GM10847 (cell line): ENCODE data around the gene BRD4.

Experiments used
- POLR2A ChIP-seq: IDR thresholded peaks from 2 replicates; pipeline ENCODE4 v1.6.1; 2011; ENCODE audit not compliant: insufficient read length; ENCODE audit errors: extremely low read depth

The BRD4 gene

GRCh38 chr19:15241259-15241910, 91.0 kb downstream of the BRD4 start:
- TF ChIP-seq POLR2A: no peak

- no peak for TF ChIP-seq POLR2A
Measured at GRCh38 chr19:15240515-15240914, 91.8 kb downstream of the BRD4 start.

GRCh38 chr19:15239337-15239949, 92.9 kb downstream of the BRD4 start:
- TF ChIP-seq POLR2A: no peak

- TF ChIP-seq POLR2A: no peak
Measured at GRCh38 chr19:15238639-15239155, 93.6 kb downstream of the BRD4 start.

- TF ChIP-seq POLR2A: no peak
Measured at GRCh38 chr19:15237759-15238638, 94.3 kb downstream of the BRD4 start.

- TF ChIP-seq POLR2A: no peak
Measured at GRCh38 chr19:15236886-15237285, 95.5 kb downstream of the BRD4 start.

GRCh38 chr19:15235781-15236180, 96.6 kb downstream of the BRD4 start:
- no peak for TF ChIP-seq POLR2A

GRCh38 chr19:15234431-15235130, 97.8 kb downstream of the BRD4 start:
- TF ChIP-seq POLR2A: no peak

GRCh38 chr19:15231271-15231670, 101.1 kb downstream of the BRD4 start:
- no peak for TF ChIP-seq POLR2A

- no peak for TF ChIP-seq POLR2A
Measured at GRCh38 chr19:15227261-15227660, 105.1 kb downstream of the BRD4 start.

GRCh38 chr19:15225760-15226159, 106.6 kb downstream of the BRD4 start:
- no peak for TF ChIP-seq POLR2A

GRCh38 chr19:15223649-15224361, 108.5 kb downstream of the BRD4 start:
- TF ChIP-seq POLR2A: no peak

GRCh38 chr19:15222738-15223648, 109.3 kb downstream of the BRD4 start:
- no peak for TF ChIP-seq POLR2A

- TF ChIP-seq POLR2A: no peak
Measured at GRCh38 chr19:15220833-15221232, 111.5 kb downstream of the BRD4 start.
